ENCODE data around the gene PRSS21. TPM values are rescaled to one million over a fixed set of nuclear protein-coding genes. Genes with fewer than 3 reads are reported as not detected.

PRSS21 gene
- total RNA-seq, 1 donor from 2014 or later, result not detected

GRCh38 chr16:2856686-2857450 is 39.8 kb downstream of the PRSS21 start:
- Mint-ChIP-seq H3K4me3 (ENCODE audit: low read depth) (peak overlapping the region; percentile 88), H3K4me1 (ENCODE audit: low read depth) (peaks cover 4% of the 10 kb centered on the region), H3K36me3 (ENCODE audit: insufficient read depth) (peaks cover 11% of the 10 kb centered on the region), H3K27me3 (peaks cover 5% of the 10 kb centered on the region), H3K27ac (no peak overlapping the region), H3K9me3 (ENCODE audit: low read depth) (peaks cover 7% of the 10 kb centered on the region)
- no peak for TF ChIP-seq CTCF (IDR thresholded peaks at IDR 0.05; ENCODE audit: unreplicated experiment)
- no peak for DNase-seq (ENCODE audit: low spot score, unreplicated experiment)

- Mint-ChIP-seq H3K4me1 (ENCODE audit: low read depth) (peaks cover 4% of the 10 kb centered on the region), H3K36me3 (ENCODE audit: insufficient read depth) (peaks cover 11% of the 10 kb centered on the region), H3K9me3 (ENCODE audit: low read depth) (peaks cover 7% of the 10 kb centered on the region), H3K27me3 (peaks cover 5% of the 10 kb centered on the region), H3K4me3 (ENCODE audit: low read depth) (peak within 1 kb of the TSS; percentile 88), H3K27ac (peak within 1 kb of the TSS; percentile 91)
- no peak for TF ChIP-seq CTCF (IDR thresholded peaks at IDR 0.05; ENCODE audit: unreplicated experiment)
- DNase-seq (ENCODE audit: low spot score, unreplicated experiment), result peak; percentile 71
Observed at GRCh38 chr16:2857451-2858244, 40.6 kb downstream of the PRSS21 start, which contains the start of gene PRSS22. Gene PRSS22, minus strand, starts transcription at chr16:2858170. Its CDS starts 66 bp downstream, at chr16:2858104.

- H3K4me3 Mint-ChIP-seq (ENCODE audit: low read depth), result peak overlapping the region; percentile 88
- peak; percentile 49 for TF ChIP-seq CTCF (IDR thresholded peaks at IDR 0.05; ENCODE audit: unreplicated experiment)
- peak; percentile 74 for DNase-seq (ENCODE audit: low spot score, unreplicated experiment)
- peaks cover 11% of the 10 kb centered on the region for H3K36me3 Mint-ChIP-seq (ENCODE audit: insufficient read depth)
- peaks cover 5% of the 10 kb centered on the region for H3K27me3 Mint-ChIP-seq
- peak overlapping the region; percentile 91 for H3K27ac Mint-ChIP-seq
- peaks cover 7% of the 10 kb centered on the region for H3K9me3 Mint-ChIP-seq (ENCODE audit: low read depth)
- H3K4me1 Mint-ChIP-seq (ENCODE audit: low read depth), result peaks cover 4% of the 10 kb centered on the region
Observed at GRCh38 chr16:2858245-2859025, 41.4 kb downstream of the PRSS21 start.

GRCh38 chr16:2859686-2860265 is 42.7 kb downstream of the PRSS21 start:
- no peak for DNase-seq (ENCODE audit: low spot score, unreplicated experiment)
- Mint-ChIP-seq H3K36me3 (ENCODE audit: insufficient read depth) (peaks cover 2% of the 10 kb centered on the region), H3K9me3 (ENCODE audit: low read depth) (peaks cover under 1% of the 10 kb centered on the region), H3K27me3 (peaks cover 15% of the 10 kb centered on the region), H3K4me1 (ENCODE audit: low read depth) (peaks cover 4% of the 10 kb centered on the region), H3K27ac (no peak overlapping the region), H3K4me3 (ENCODE audit: low read depth) (no peak overlapping the region)
- no peak for TF ChIP-seq CTCF (IDR thresholded peaks at IDR 0.05; ENCODE audit: unreplicated experiment)
